Stimulated activated CD4-positive, alpha-beta T cell treated with anti-CD3 and anti-CD28 coated beads, Interleukin-4, amount 100 ng/mL, for 48 hours (primary cell): ENCODE data around the gene MGAT5.
"Not testable (repeated sequence)": the region's sequence is repeated elsewhere in the genome, so short reads cannot be mapped to it uniquely, and the experiment has no call there.

Experiments used
- DNase-seq, 2 donors: peaks; one replicate each; pipeline ENCODE4 v3.0.0-alpha.2; 2020; ENCODE audit warnings: low read depth in 2 of 2

The MGAT5 gene

DNA sequence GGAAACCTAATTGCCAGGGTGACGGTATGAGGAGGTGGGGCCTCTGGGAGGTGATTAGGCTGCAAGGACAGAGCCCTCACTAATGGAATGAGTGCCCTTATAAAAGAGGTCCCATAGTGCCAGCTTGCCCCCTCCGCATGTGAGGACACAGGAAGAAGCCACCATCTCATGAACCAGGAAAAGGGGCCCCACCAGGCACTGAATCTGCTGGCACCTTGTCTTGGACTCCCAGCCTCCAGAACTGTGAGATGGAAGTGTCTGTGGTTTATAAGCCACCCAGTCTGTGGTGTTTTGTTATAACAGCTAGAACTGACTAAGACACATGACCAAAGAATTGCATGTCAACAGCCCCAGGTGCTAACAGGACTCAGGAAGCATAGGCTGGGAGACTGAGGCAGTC lies 214.3 kb downstream of the MGAT5 start:
- no peak for DNase-seq

DNA sequence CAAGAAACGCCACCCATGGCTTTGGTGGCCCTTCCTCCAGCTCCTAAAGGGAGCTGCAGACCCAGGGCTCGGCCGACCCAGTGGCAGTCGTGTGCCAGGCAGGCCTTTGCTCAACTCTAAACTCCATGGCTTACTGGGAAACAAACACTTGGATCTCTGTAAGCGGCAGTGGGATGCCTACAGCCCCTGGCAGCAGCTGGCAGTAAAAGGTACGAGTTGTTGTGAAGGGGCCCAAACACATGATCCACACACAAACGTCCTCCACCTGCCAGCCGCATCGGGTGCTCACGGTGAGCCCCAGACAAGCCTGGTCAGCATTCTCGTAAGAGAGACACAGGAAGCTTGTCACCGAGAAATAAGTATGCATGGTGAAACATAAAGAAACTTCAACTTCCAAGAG lies 214.9 kb downstream of the MGAT5 start:
- DNase-seq: no peak

DNA sequence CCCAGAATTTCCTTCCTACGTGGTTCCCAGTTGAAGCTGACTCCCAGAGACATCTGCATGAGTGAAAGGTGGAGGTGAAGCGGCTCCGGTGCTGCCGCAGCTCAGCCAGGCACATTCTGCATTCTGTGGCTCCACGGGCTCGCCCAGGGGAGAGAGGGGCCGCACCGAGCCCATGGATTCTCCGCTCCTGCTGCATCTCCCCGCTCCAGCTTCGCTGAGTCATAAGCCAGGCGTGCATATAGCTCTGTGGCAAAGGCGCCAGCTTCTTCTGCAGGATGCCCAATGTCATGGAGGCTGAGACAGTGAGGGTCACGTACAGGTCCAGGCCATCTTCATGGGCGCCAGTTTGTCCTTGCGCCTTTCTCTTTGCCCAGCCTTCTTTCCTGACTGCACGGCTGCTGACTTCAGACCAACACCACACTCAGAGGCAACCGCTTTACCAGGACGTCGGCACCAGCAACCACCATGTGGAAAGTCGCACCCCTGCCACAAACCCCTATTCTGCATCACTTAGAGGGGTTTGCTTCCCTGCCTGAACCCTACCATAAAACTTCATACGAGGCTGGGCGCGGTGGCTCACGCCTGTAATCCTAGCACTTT lies 215.7 kb downstream of the MGAT5 start:
- DNase-seq: no peak

DNA sequence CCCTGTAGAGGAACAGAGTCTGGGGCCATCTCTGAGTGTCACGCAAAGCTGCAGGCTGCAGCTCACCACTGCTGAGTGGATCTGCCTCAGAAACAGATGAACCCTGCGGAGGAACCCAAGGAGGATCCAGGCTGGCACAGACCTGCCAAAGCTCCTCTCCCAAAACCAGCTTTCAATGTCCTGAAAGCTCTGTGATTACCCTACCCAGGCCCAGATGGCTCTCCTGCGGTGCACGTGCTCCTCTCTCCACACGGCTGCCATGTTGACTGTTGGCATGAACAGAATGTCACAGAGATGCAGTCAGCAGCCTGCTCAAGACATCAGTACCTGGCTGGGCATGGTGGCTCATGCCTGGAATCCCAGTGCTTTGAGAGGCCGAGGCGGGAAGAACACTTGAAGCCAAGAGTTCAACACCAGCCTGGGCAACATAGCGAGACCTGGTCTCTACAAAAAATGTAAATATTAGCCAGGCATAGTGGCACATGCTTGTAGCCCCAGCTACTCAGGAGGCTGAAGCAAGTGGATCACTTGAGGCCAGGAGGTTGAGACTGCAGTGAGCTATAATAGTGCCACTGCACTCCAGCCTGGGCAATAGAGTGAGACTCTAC lies 216.8 kb downstream of the MGAT5 start:
- no peak for DNase-seq

GRCh38 chr2:134476982-134477381 lies 223.1 kb downstream of the MGAT5 start:
- not testable (repeated sequence) for DNase-seq

GRCh38 chr2:134479696-134480330 lies 225.9 kb downstream of the MGAT5 start:
- DNase-seq: no peak

- no peak for DNase-seq
Observed at GRCh38 chr2:134482131-134482723, 228.4 kb downstream of the MGAT5 start.

- DNase-seq: no peak
Observed at GRCh38 chr2:134482766-134483340, 229.0 kb downstream of the MGAT5 start.

DNA sequence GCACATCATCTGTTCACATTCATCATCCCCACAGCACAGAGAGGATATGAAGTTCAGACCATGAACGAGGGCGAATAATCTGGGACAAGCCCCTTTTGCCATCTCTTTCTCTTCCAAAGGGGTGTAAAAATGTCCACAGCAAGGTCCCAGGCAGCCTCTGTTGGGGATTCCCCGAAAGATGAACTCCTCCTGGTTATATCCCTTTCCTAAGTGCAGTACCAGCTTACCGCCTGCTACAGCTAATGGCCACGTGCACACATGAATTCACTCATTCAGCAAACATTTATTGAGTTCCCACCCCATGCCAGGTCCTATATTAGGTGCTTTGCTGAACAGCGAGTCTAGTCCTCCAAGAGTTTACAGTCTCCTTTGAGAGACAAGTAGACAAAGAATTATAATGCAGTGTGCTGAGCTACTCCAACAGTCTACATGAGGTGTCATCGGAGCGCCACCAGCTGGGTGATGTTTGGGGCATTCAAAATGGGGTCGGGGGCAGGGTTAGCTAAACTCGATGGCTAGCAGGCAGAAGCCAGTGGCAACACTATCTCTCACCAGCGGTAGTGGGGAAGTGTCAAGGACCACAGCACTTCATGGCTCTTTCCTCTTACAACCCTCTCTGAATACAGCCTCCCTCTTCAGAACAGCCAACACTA lies 236.0 kb downstream of the MGAT5 start:
- DNase-seq: no peak

GRCh38 chr2:134490559-134490958 lies 236.7 kb downstream of the MGAT5 start:
- no peak for DNase-seq

DNA sequence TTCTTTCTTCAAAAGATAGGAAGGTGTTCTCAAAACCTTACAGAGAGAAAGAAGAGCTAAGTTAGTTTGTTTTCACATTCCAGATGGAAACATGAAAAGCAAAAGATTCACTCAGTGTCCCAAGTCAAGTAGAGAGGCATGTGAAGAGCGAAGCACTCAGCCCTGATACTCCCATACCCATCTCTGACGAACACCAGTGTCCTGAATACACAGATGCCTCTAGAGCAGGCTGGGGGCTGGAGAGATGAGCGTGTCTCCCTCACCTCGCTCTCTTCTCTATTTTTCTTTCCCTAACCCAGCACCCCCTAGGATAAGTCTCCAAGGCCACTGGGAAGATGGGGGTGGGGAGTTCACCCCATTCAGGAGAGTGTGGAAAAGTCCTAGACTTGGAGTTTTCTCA lies 237.2 kb downstream of the MGAT5 start:
- no peak for DNase-seq

DNA sequence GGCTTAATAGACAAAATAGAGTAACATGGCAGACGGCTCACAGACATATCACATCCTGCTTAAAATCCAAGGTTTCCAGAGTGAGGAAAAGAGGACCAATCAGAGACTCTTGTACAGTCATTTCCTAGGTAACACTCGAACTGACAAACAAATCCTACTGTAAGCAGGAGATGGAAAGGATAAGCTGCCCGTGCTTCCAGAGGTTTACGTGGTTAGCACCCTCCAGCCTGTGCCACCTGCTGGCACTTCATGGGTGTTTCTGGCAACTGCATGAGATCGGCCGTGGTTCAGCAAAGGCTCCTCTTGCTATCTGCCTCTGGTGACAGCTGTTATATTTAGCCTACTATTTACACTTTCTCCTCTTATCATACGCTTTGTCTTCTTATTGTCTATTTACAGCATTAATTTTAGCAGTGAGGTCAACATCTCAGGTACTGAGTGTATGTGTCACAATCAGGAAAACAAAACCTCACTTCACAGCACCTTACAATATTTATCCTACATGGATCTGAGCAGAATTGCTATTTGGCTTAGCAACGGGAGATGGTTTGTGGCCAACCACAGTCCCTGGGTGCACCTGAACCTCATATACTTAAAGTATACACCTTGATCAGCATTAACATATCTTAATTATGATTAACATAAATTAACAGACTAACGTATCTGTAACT lies 238.0 kb downstream of the MGAT5 start:
- no peak for DNase-seq

DNA sequence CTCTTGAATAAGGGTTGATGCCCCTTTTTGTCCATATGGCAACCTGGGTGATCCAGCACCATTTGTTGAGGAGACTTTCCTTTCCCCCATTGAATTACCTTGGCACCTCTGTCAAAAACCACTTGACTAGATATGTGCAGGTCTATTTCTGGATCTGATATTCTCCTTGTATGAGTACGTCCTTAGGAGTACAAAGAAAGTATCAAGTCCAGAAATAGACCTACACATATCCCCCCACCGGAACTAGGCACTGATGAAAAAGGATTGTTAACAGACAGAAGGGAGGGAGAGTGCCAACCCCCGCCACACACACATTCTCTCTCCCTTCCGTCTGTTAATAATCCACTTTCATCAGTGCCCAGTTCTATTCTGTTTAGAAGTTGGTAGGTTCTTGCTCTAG lies 239.9 kb downstream of the MGAT5 start:
- DNase-seq: no peak

DNA sequence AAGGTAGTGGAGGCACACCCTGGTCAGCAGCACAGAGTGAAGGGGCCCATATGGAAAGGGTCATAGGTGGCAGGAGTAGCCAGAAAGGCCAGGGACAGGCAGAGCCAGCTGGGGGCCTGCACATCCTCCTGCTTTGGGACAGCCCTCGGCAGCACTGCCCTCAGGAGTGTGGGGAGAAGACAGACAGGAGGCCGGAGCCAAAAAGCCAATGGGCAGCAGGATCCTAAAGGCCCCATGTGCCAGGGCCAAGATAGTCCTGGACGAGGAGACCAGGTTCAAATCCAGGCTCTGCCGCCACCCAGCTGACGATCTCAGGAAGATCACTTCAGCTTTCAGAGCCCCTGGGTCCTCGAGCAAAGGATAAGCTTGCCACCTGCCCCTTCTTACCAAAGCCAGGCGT lies 244.8 kb downstream of the MGAT5 start:
- no peak for DNase-seq

DNA sequence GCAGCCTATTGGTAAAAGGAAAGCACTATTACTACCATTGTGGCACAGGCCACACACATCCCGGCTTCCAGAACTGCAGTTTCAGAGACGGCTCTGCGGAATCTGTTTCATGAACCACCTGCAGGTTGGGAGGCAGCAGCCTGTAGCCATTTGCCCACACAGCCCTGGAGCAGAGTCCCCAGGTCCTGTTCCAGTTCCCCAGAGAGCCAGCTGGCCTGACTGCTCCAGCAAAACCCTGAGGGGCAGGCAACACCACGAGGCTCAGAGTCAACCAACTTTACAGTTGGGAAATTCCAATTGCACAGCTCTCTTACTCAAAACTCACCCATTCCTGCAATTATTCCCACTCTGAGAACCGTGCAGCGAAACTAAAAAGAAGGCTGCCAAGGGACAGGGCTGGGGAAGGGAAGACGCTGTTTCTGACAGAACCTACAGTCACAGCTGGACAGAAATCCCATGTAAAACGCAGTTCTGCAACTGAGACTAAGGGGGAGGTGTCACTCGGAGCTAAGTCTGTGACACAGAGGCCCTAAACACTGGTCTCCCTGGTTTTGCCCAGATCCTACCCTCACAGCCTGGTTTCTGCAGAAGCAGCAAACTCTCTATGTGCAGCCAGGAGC lies 245.5 kb downstream of the MGAT5 start:
- DNase-seq: no peak

DNA sequence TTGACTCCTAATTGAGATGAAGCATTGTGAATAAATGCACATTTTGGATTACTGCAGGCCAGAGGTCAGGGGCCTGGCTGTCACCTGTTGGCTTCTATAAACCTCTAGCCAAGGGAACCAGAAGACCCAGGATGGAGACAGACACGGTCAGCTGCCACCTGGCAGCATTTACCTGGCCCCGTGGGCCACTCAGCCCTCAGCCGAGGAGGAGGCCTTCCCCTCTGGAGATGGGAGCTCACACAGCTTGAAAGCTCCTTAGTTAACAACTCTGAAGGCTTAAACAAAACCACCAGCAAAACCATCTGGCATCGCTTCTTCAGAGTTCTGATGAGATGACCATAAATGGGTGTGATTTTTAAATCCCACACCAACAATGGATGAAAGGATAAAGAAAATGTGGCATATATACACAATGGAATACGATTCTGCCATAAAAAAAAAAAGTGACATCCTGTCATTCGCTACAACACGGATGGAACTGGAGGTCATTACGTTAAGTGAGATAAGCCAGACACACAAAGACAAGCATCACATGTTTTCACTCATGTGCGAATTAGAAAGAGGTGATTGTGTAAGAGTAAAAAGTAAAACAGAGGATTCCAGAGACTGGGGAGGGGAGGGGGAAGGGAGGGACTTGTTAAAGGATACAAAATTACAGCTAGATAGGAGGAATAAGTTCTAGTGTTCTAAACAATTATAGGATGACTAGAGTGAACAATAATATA lies 246.5 kb downstream of the MGAT5 start:
- DNase-seq: no peak

- DNase-seq: no peak
Observed at GRCh38 chr2:134501476-134502091, 247.7 kb downstream of the MGAT5 start.

GRCh38 chr2:134502104-134502503 lies 248.2 kb downstream of the MGAT5 start:
- no peak for DNase-seq
